B cell (primary cell): ENCODE results near the gene DIPK1B. TPM values are rescaled to one million over a fixed set of nuclear protein-coding genes. Genes with fewer than 3 reads are reported as not detected.
"Not testable (repeated sequence)": the region's sequence is repeated elsewhere in the genome, so short reads cannot be mapped to it uniquely, and the experiment has no call there.

Experiments used
- ATAC-seq: fragments of 200-7000 bp; cut with Tn5 transposase; one replicate; pipeline ENCODE4 v1.10.0; 2021; ENCODE audit warnings: low read depth, mild to moderate bottlenecking, moderate number of reproducible peaks, moderate library complexity
- CTCF ChIA-PET: fragments of 350-600 bp; sonication (Branson Sonifier 250); formaldehyde crosslinking; loops from one replicate; lab custom pipeline; 2021; ENCODE audit warnings: antibody characterized with exemption, inconsistent platforms; lab: Charles Lee
- POLR2A ChIA-PET: fragments of 350-600 bp; sonication (Branson Sonifier 250); formaldehyde crosslinking; loops from one replicate; lab custom pipeline; 2021; ENCODE audit warnings: antibody characterized with exemption; lab: Charles Lee
- DNase-seq: peaks from one replicate; pipeline ENCODE4 v3.0.0; 2013
- H2AFZ ChIP-seq: 2 replicates; pipeline ENCODE4 v1.6.1; 2012; ENCODE audit warnings: mild to moderate bottlenecking, low read depth, low read length; ENCODE audit not compliant: insufficient read depth, poor library complexity, severe bottlenecking
- H3K27ac ChIP-seq, 2 donors: 1 replicate in 1 of 2; 2 replicates in 1 of 2; pipeline ENCODE4 v1.5.1; 2012 to 2013; ENCODE audit warnings: low read length in 2 of 2, mild to moderate bottlenecking in 2 of 2, moderate library complexity in 1 of 2
- H3K27me3 ChIP-seq, 4 experiments: fragments of 200-600 bp in 1 of 4; sonication (generic) in 1 of 4; replicated peaks in 1 of 4; 1 replicate in 2 of 4; 2 replicates in 2 of 4; pipeline versions ENCODE4 v1.6.1 to v1.7.0; 2013 to 2016; ENCODE audit warnings: low read length in 3 of 4, mild to moderate bottlenecking in 2 of 4, mixed read lengths in 1 of 4, moderate library complexity in 1 of 4; ENCODE audit not compliant: insufficient read depth in 4 of 4, control insufficient read depth in 3 of 4; ENCODE audit errors: control extremely low read depth in 1 of 4
- H3K36me3 ChIP-seq, 2 experiments: replicated peaks in 1 of 2; 1 replicate in 1 of 2; 2 replicates in 1 of 2; pipeline versions ENCODE4 v1.6.1 to v1.7.1; 2013; ENCODE audit warnings: low read length in 1 of 2; ENCODE audit not compliant: insufficient read depth in 2 of 2, control insufficient read depth in 1 of 2; ENCODE audit errors: control extremely low read depth in 1 of 2, extremely low read depth in 1 of 2
- H3K4me1 ChIP-seq, 2 donors: fragments of 200-600 bp in 1 of 2; sonication (generic) in 1 of 2; 1 replicate in 1 of 2; 2 replicates in 1 of 2; pipeline versions ENCODE4 v1.5.1 to v1.6.1; 2013 to 2017; ENCODE audit warnings: low read length in 2 of 2; ENCODE audit not compliant: control insufficient read depth in 2 of 2, insufficient read depth in 2 of 2
- H3K4me2 ChIP-seq: replicated peaks from 2 replicates; pipeline ENCODE3; 2012; ENCODE audit warnings: mild to moderate bottlenecking, low read depth, low read length; ENCODE audit not compliant: poor library complexity, severe bottlenecking
- H3K4me3 ChIP-seq, 5 experiments: fragments of 200-600 bp in 1 of 5; sonication (generic) in 1 of 5; 1 replicate in 3 of 5; 2 replicates in 2 of 5; pipeline versions ENCODE4 v1.5.1 to v1.7.0; 2011 to 2016; ENCODE audit warnings: low read length in 4 of 5, mild to moderate bottlenecking in 4 of 5, low read depth in 2 of 5, control low read depth in 1 of 5, moderate library complexity in 1 of 5; ENCODE audit not compliant: insufficient read depth in 1 of 5; ENCODE audit errors: control extremely low read depth in 1 of 5, extremely low read depth in 1 of 5
- H3K79me2 ChIP-seq: fragments of 200-600 bp; sonication (generic); one replicate; pipeline ENCODE4 v1.6.0; 2016; ENCODE audit warnings: low read length; ENCODE audit not compliant: control insufficient read depth, insufficient read depth
- H3K9ac ChIP-seq: fragments of 200-600 bp; sonication (generic); 2 replicates; pipeline ENCODE4 v1.6.1; 2017; ENCODE audit warnings: mild to moderate bottlenecking, low read length, moderate library complexity
- H3K9me3 ChIP-seq, 3 donors: one replicate each; pipeline versions ENCODE4 v1.6.1 to v1.7.1; 2013; ENCODE audit warnings: low read length in 2 of 3; ENCODE audit not compliant: control insufficient read depth in 2 of 3, insufficient read depth in 1 of 3; ENCODE audit errors: control extremely low read depth in 1 of 3
- H4K20me1 ChIP-seq: 2 replicates; pipeline ENCODE4 v1.6.0; 2012; ENCODE audit warnings: mild to moderate bottlenecking, low read length; ENCODE audit not compliant: insufficient read depth, control insufficient read depth, poor library complexity, severe bottlenecking
- H3K27ac Mint-ChIP-seq: one replicate; pipeline ENCODE4 v1.8.0; 2021; ENCODE audit warnings: mixed read lengths
- H3K27me3 Mint-ChIP-seq: one replicate; pipeline ENCODE4 v1.8.0; 2021; ENCODE audit warnings: mixed read lengths
- H3K4me1 Mint-ChIP-seq: one replicate; pipeline ENCODE4 v1.8.0; 2021; ENCODE audit warnings: mixed read lengths
- H3K4me3 Mint-ChIP-seq: one replicate; pipeline ENCODE4 v1.8.0; 2021; ENCODE audit warnings: mixed read lengths
- H3K9me3 Mint-ChIP-seq: one replicate; pipeline ENCODE4 v1.8.0; 2022; ENCODE audit warnings: mixed read lengths; ENCODE audit not compliant: insufficient read depth
- EZH2 ChIP-seq: IDR thresholded peaks from 2 replicates; pipeline ENCODE4 v1.6.1; 2012; ENCODE audit warnings: borderline replicate concordance, low read depth, mild to moderate bottlenecking, moderate library complexity, low read length; ENCODE audit not compliant: insufficient read depth, poor library complexity, severe bottlenecking
- WGBS: methylation state at CpG from one replicate; pipeline ENCODE4 v1.1.5; 2013; ENCODE audit warnings: missing lambda C conversion rate; ENCODE audit not compliant: insufficient coverage; 5-methylcytosine and 5-hydroxymethylcytosine counted together
- intact Hi-C: fragments of 100-400 bp; cut with micrococcal nuclease; formaldehyde crosslinking; loops from one replicate; pipeline ENCODE4 v1.10.0; 2022
- polyA plus RNA-seq: library from polyadenylated mRNA; depleted of rRNA; stranded (reverse); fragments of >200 nt; gene quantifications from 2 replicates; pipeline ENCODE4 v1.2.3, GENCODE V29; 2012
- total RNA-seq, 2 donors: library from RNA; stranded (reverse); fragments of 120-200 nt in 1 of 2; gene quantifications; 1 replicate in 1 of 2; 2 replicates in 1 of 2; pipeline versions ENCODE4 v1.2.3 to v1.2.4, GENCODE V29; 2013 to 2022
- TF ChIP-seq, protein P1 (sequence below): fragments of 200-600 bp; IDR thresholded peaks from one replicate; pipeline ENCODE4 v1.8.0; 2022; ENCODE audit warnings: antibody characterized with exemption, mild to moderate bottlenecking

The DIPK1B gene
- total and polyA plus RNA-seq, 2 donors (not counting 1 experiment from before 2014, with no cell fraction given), result 9.6 TPM

DNA sequence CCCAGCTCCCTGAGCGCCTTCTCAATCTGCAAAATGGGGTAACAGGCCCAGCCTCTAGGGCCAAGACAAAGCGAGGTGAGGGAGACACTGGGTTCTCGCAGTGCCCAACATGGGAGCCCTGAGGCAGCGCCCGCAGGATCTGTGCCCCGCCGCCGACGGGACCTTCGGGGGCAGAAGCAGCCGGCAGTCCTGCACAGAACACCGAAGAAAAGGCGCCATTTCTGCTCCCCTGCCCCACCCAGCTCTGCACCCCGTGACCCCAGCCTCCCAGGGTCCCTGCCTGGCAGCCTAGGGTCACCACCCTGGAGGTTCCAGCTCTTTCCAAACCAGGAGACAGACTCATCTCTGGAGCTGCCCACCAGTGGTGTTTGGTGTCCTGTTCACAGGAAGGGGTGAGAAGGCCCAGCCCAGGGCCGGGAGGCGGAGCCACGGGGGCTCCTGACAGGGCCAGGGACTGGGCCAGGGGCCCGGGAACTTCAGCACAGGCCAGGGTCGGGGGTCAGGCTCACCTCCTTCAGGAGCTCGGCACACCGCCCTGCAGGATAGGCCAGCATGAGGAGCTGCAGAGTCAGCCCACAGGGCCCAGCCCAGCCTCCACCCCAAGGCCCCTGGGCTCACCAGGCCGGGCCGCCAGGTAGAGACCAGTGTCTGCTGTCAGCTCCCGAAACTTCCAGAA is 42.4 kb downstream of the DIPK1B start:
- H3K27ac Mint-ChIP-seq, result peak overlapping the region; percentile 74
- POLR2A ChIA-PET, result interaction anchor here (1.6 to 2.7 kb wide), 4 partner anchors 9 to 27 kb away, joined by 6 to 11 read pairs (median 8); partner anchors contain the start of gene LCN10
- WGBS, result 82% methylated on average over 22 of the region's 24 CpGs

DNA sequence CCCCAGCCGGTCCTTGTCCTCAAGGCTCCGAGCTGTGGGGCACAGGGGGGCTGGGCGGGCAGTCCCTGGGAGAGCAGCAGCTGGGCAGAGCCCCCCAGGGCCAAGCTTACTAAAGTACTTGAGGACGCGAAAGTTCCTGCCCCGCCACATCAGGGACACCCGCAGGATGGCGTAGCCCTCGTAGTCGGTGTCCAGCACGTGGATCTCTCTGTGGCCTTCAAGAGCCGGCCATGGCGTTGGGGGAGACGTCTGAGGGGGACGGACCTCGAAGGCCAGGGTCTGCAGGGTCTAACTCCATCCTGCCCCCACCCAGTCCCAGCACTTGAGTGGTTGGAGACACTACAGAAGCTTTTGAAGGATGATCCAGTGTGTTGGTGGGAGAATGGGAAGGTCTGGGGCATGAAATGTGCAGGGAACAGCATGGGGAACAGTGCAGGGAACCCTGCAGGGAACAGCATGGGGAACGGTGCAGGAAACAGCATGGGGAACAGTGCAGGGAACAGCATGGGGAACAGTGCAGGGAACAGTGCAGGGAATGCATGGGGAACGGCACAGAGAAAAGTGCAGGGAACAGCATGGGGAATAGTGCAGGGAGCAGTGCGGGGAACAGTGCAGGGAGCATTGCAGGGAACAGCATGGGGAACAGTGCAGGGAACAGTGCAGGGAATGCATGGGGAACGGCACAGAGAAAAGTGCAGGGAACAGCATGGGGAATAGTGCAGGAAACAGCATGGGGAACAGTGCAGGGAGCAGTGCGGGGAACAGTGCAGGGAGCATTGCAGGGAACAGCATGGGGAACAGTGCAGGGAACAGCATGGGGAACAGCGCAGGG is 43.1 kb downstream of the DIPK1B start:
- H3K36me3 ChIP-seq, H3K9me3 Mint-ChIP-seq, H3K27me3 ChIP-seq, H3K27me3 Mint-ChIP-seq, H4K20me1 ChIP-seq, H3K4me3 ChIP-seq, H3K79me2 ChIP-seq, H3K9ac ChIP-seq, H2AFZ ChIP-seq, ATAC-seq: not testable (repeated sequence)
- Mint-ChIP-seq H3K4me1 (peaks cover 53% of the 10 kb centered on the region), H3K4me3 (peak overlapping the region; percentile 39), H3K27ac (peak overlapping the region; percentile 81)
- peak; percentile 34 for DNase-seq
- H3K4me2 ChIP-seq, result peak overlapping the region; percentile 60
- POLR2A ChIA-PET, result interaction anchor here (0.6 to 6.1 kb wide), 6 partner anchors 10 to 52 kb away, joined by 3 to 83 read pairs (median 8); partner anchors contain the start of gene LCN10
- CTCF ChIA-PET, result interaction anchor here (0.6 to 2.6 kb wide), 5 partner anchors 14 to 28 kb away, joined by 3 to 14 read pairs (median 3); no protein-coding TSS in a partner anchor
- H3K27ac ChIP-seq, result peak overlapping the region in 1 of 2 donors; percentile 38
- peaks cover 57 to 73% of the 10 kb centered on the region in 2 donors for H3K4me1 ChIP-seq
- 96% methylated on average over 22 of the region's 22 CpGs for WGBS
- intact Hi-C loops, result loop anchor here (10.0 kb wide), 1 partner anchor 211 kb away; the partner anchor contains the start of gene NOTCH1
- peaks cover 4 to 65% (median 29%) of the 10 kb centered on the region in 3 donors for H3K9me3 ChIP-seq

More for the DNA sequence above, 42.4 kb downstream of the DIPK1B start:
- Histone ChIP-seq H3K27ac (peak overlapping the region; percentile 38 to 44), H3K36me3 (no peaks in the 10 kb centered on the region), H4K20me1 (no peaks in the 10 kb centered on the region), H3K9me3 (peaks cover 4 to 69% (median 29%) of the 10 kb centered on the region in 3 donors), H3K4me1 (peaks cover 55 to 73% of the 10 kb centered on the region in 2 donors), H3K4me2 (peak overlapping the region; percentile 60), H3K79me2 (peaks cover 1% of the 10 kb centered on the region), H3K27me3 (no peaks in the 10 kb centered on the region), H3K9ac (no peak overlapping the region), H3K4me3 (no peak overlapping the region), H2AFZ (no peak overlapping the region)
- TF ChIP-seq EZH2, result no peak
- TF ChIP-seq, protein P1, sequence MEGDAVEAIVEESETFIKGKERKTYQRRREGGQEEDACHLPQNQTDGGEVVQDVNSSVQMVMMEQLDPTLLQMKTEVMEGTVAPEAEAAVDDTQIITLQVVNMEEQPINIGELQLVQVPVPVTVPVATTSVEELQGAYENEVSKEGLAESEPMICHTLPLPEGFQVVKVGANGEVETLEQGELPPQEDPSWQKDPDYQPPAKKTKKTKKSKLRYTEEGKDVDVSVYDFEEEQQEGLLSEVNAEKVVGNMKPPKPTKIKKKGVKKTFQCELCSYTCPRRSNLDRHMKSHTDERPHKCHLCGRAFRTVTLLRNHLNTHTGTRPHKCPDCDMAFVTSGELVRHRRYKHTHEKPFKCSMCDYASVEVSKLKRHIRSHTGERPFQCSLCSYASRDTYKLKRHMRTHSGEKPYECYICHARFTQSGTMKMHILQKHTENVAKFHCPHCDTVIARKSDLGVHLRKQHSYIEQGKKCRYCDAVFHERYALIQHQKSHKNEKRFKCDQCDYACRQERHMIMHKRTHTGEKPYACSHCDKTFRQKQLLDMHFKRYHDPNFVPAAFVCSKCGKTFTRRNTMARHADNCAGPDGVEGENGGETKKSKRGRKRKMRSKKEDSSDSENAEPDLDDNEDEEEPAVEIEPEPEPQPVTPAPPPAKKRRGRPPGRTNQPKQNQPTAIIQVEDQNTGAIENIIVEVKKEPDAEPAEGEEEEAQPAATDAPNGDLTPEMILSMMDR, result no peak
- ATAC-seq (no peak), DNase-seq (peak; percentile 40)
- no peaks in the 10 kb centered on the region for H3K27me3 Mint-ChIP-seq
- peaks cover 54% of the 10 kb centered on the region for H3K4me1 Mint-ChIP-seq
- intact Hi-C loops, result loop anchor here (10.0 kb wide), 1 partner anchor 210 kb away; the partner anchor contains the start of gene NOTCH1
- peak overlapping the region; percentile 26 for H3K4me3 Mint-ChIP-seq
- CTCF ChIA-PET, result interaction anchor here (0.6 to 2.6 kb wide), 5 partner anchors 13 to 27 kb away, joined by 3 to 14 read pairs (median 3); no protein-coding TSS in a partner anchor
- H3K9me3 Mint-ChIP-seq, result peaks cover 5% of the 10 kb centered on the region
